GM10248 (cell line): ENCODE data around the gene FAM107B.

Experiments
- CTCF ChIA-PET: fragments of 300-600 bp; sonication (Branson Sonifier 250); formaldehyde crosslinking; extraction: SDS; loops from one replicate; lab custom pipeline; 2021; ENCODE audit warnings: antibody characterized with exemption; lab: Yijun Ruan, JAX
- POLR2A ChIA-PET: fragments of 350-650 bp; sonication (Branson Sonifier 250); formaldehyde crosslinking; extraction: SDS; loops from one replicate; lab custom pipeline; 2020; ENCODE audit warnings: antibody characterized with exemption; lab: Yijun Ruan, JAX
- DNase-seq: peaks from one replicate; pipeline ENCODE4 v3.0.0; 2012; ENCODE audit errors: extremely low spot score
- CTCF ChIP-seq: IDR thresholded peaks from 2 replicates; pipeline ENCODE4 v1.5.1; 2012; ENCODE audit warnings: mild to moderate bottlenecking, low read depth; ENCODE audit errors: extremely low read depth, missing control alignments, control extremely low read depth

Gene FAM107B

GRCh38 chr10:14524691-14525324 is 249.9 kb downstream of the FAM107B start:
- no peak for DNase-seq
- ChIA-PET CTCF (interaction anchor here (1.6 kb wide), 1 partner anchor 12 kb away, joined by 9 read pairs; no protein-coding TSS in a partner anchor), POLR2A (no interaction called here)
- no peak for TF ChIP-seq CTCF

- no peak for TF ChIP-seq CTCF
- ChIA-PET CTCF (interaction anchor here (1.1 to 1.3 kb wide), 2 partner anchors 14 to 18 kb away, joined by 3 read pairs; no protein-coding TSS in a partner anchor), POLR2A (interaction anchor here (0.6 kb wide), 1 partner anchor 38 kb away, joined by 3 read pairs; no protein-coding TSS in a partner anchor)
- no peak for DNase-seq
Observed at GRCh38 chr10:14523286-14523685, 251.4 kb downstream of the FAM107B start.

GRCh38 chr10:14519785-14520184 is 254.9 kb downstream of the FAM107B start:
- ChIA-PET CTCF (interaction anchor here (1.0 to 1.6 kb wide), 4 partner anchors 11 to 42 kb away, joined by 4 to 5 read pairs (median 4); no protein-coding TSS in a partner anchor), POLR2A (no interaction called here)
- no peak for DNase-seq
- no peak for TF ChIP-seq CTCF

- CTCF ChIA-PET, result interaction anchor here (0.9 kb wide), 1 partner anchor 19 kb away, joined by 3 read pairs; no protein-coding TSS in a partner anchor
- POLR2A ChIA-PET, result no interaction called here
- no peak for DNase-seq
- no peak for TF ChIP-seq CTCF
Observed at GRCh38 chr10:14518149-14518548, 256.5 kb downstream of the FAM107B start.

GRCh38 chr10:14513123-14513522 is 261.6 kb downstream of the FAM107B start:
- CTCF ChIA-PET, result no interaction called here
- DNase-seq, result no peak
- POLR2A ChIA-PET, result no interaction called here
- TF ChIP-seq CTCF, result no peak

- CTCF ChIA-PET, result no interaction called here
- no peak for DNase-seq
- no peak for TF ChIP-seq CTCF
- POLR2A ChIA-PET, result no interaction called here
Observed at GRCh38 chr10:14510346-14510745, 264.4 kb downstream of the FAM107B start.
